BLaER1 treated with 17β-estradiol and CSF1 and Interleukin-3, amounts not matched to agents 10 nM and 100 nM (cell line): ENCODE measurements around the gene CRISP1.

Source experiments
- H3K27ac ChIP-seq, 11 experiments: shearing (Covaris generic); formaldehyde crosslinking; 2 replicates each; pipeline ENCODE4 v1.8.1; 2022
- H3K27me3 ChIP-seq, 11 experiments: shearing (Covaris generic); formaldehyde crosslinking; 2 replicates each; pipeline ENCODE4 v1.8.1; 2022
- H3K36me3 ChIP-seq, 11 experiments: shearing (Covaris generic); formaldehyde crosslinking; 2 replicates each; pipeline ENCODE4 v1.8.1; 2022
- H3K4me1 ChIP-seq, 10 experiments: shearing (Covaris generic); formaldehyde crosslinking; 2 replicates each; pipeline ENCODE4 v1.8.1; 2022
- H3K4me2 ChIP-seq, 11 experiments: shearing (Covaris generic); formaldehyde crosslinking; 2 replicates each; pipeline ENCODE4 v1.8.1; 2022
- H3K4me3 ChIP-seq, 10 experiments: shearing (Covaris generic); formaldehyde crosslinking; 2 replicates each; pipeline ENCODE4 v1.8.1; 2022
- H3K9ac ChIP-seq, 11 experiments: shearing (Covaris generic); formaldehyde crosslinking; 2 replicates each; pipeline ENCODE4 v1.8.1; 2022
- H3K9me3 ChIP-seq, 11 experiments: shearing (Covaris generic); formaldehyde crosslinking; replicated peaks in 1 of 11; 2 replicates each; pipeline ENCODE4 v1.8.1; 2022
- H4K20me1 ChIP-seq, 11 experiments: shearing (Covaris generic); formaldehyde crosslinking; 2 replicates each; pipeline ENCODE4 v1.8.1; 2022
- Cebpa-rat ChIP-seq, 11 experiments: shearing (Covaris generic); IDR thresholded peaks; 2 replicates each; pipeline ENCODE4 v1.8.1; 2022

The CRISP1 gene

GRCh38 chr6:49892280-49892679 lies 25.9 kb upstream of the CRISP1 start:
- H3K9me3 ChIP-seq, result peaks cover 0 to 11% (median 6%) of the 10 kb centered on the region in 11 experiments; a peak in 7 of 22 replicates
- no peak overlapping the region for H3K9ac ChIP-seq
- peak overlapping the region in 8 of 11 experiments; percentile 33 to 67 (median 58); a peak in 16 of 22 replicates for H3K4me2 ChIP-seq
- peaks cover 0 to 22% (median 10%) of the 10 kb centered on the region in 10 experiments; a peak in 14 of 20 replicates for H3K4me1 ChIP-seq
- H3K27ac ChIP-seq, result no peak overlapping the region; a peak in 1 of 22 replicates
- no peak for TF ChIP-seq Cebpa-rat (IDR thresholded peaks at IDR 0.05)
- no peak overlapping the region for H3K4me3 ChIP-seq
- no peaks in the 10 kb centered on the region for H3K36me3 ChIP-seq
- no peaks in the 10 kb centered on the region for H4K20me1 ChIP-seq
- no peaks in the 10 kb centered on the region for H3K27me3 ChIP-seq

- no peaks in the 10 kb centered on the region for H4K20me1 ChIP-seq
- peaks cover 0 to 10% (median 6%) of the 10 kb centered on the region in 11 experiments; a peak in 7 of 22 replicates for H3K9me3 ChIP-seq
- H3K27ac ChIP-seq, result no peak overlapping the region
- no peaks in the 10 kb centered on the region for H3K36me3 ChIP-seq
- H3K4me3 ChIP-seq, result no peak overlapping the region
- peaks cover 0 to 22% (median 10%) of the 10 kb centered on the region in 10 experiments; a peak in 14 of 20 replicates for H3K4me1 ChIP-seq
- H3K9ac ChIP-seq, result no peak overlapping the region
- H3K4me2 ChIP-seq, result peak overlapping the region in 5 of 11 experiments; percentile 7 to 67 (median 12); a peak in 5 of 22 replicates
- H3K27me3 ChIP-seq, result no peaks in the 10 kb centered on the region
- no peak for TF ChIP-seq Cebpa-rat (IDR thresholded peaks at IDR 0.05)
Observed at GRCh38 chr6:49890988-49891387, 24.7 kb upstream of the CRISP1 start.

- no peak for TF ChIP-seq Cebpa-rat (IDR thresholded peaks at IDR 0.05)
- Histone ChIP-seq H3K4me2 (no peak overlapping the region), H3K4me3 (no peak overlapping the region), H3K36me3 (no peaks in the 10 kb centered on the region), H4K20me1 (no peaks in the 10 kb centered on the region), H3K4me1 (peaks cover 0 to 22% (median 10%) of the 10 kb centered on the region in 10 experiments; a peak in 14 of 20 replicates), H3K27ac (no peak overlapping the region), H3K27me3 (no peaks in the 10 kb centered on the region), H3K9ac (no peak overlapping the region), H3K9me3 (no peaks in the 10 kb centered on the region)
Observed at GRCh38 chr6:49888742-49889431, 22.6 kb upstream of the CRISP1 start.

- no peak overlapping the region for H3K4me2 ChIP-seq
- no peak overlapping the region for H3K4me3 ChIP-seq
- no peaks in the 10 kb centered on the region for H3K27me3 ChIP-seq
- H3K27ac ChIP-seq, result no peak overlapping the region
- no peak overlapping the region for H3K9ac ChIP-seq
- no peaks in the 10 kb centered on the region for H3K9me3 ChIP-seq
- H3K36me3 ChIP-seq, result no peaks in the 10 kb centered on the region
- TF ChIP-seq Cebpa-rat (IDR thresholded peaks at IDR 0.05), result no peak
- no peaks in the 10 kb centered on the region for H3K4me1 ChIP-seq
- H4K20me1 ChIP-seq, result no peaks in the 10 kb centered on the region
Observed at GRCh38 chr6:49868951-49869529, 2.7 kb upstream of the CRISP1 start.

GRCh38 chr6:49856282-49856681 lies 10.1 kb downstream of the CRISP1 start:
- Histone ChIP-seq H3K4me1 (no peaks in the 10 kb centered on the region), H3K36me3 (no peaks in the 10 kb centered on the region), H3K4me3 (no peak overlapping the region), H3K9ac (no peak overlapping the region), H3K9me3 (no peaks in the 10 kb centered on the region), H3K4me2 (no peak overlapping the region), H3K27ac (no peak overlapping the region), H3K27me3 (no peaks in the 10 kb centered on the region), H4K20me1 (no peaks in the 10 kb centered on the region)
- TF ChIP-seq Cebpa-rat (IDR thresholded peaks at IDR 0.05), result no peak

GRCh38 chr6:49855221-49855620 lies 11.1 kb downstream of the CRISP1 start:
- no peak overlapping the region for H3K4me3 ChIP-seq
- H3K27me3 ChIP-seq, result no peaks in the 10 kb centered on the region
- H3K9me3 ChIP-seq, result no peaks in the 10 kb centered on the region
- H3K36me3 ChIP-seq, result no peaks in the 10 kb centered on the region
- H3K27ac ChIP-seq, result no peak overlapping the region
- no peaks in the 10 kb centered on the region for H3K4me1 ChIP-seq
- no peak overlapping the region for H3K4me2 ChIP-seq
- no peak for TF ChIP-seq Cebpa-rat (IDR thresholded peaks at IDR 0.05)
- no peaks in the 10 kb centered on the region for H4K20me1 ChIP-seq
- no peak overlapping the region for H3K9ac ChIP-seq

- H4K20me1 ChIP-seq, result no peaks in the 10 kb centered on the region
- no peak overlapping the region for H3K4me2 ChIP-seq
- no peak overlapping the region for H3K9ac ChIP-seq
- no peaks in the 10 kb centered on the region for H3K36me3 ChIP-seq
- H3K4me3 ChIP-seq, result no peak overlapping the region
- no peaks in the 10 kb centered on the region for H3K27me3 ChIP-seq
- H3K4me1 ChIP-seq, result no peaks in the 10 kb centered on the region
- no peak for TF ChIP-seq Cebpa-rat (IDR thresholded peaks at IDR 0.05)
- H3K9me3 ChIP-seq, result no peaks in the 10 kb centered on the region
- H3K27ac ChIP-seq, result no peak overlapping the region
Observed at GRCh38 chr6:49852975-49853374, 13.4 kb downstream of the CRISP1 start.

- Histone ChIP-seq H3K9ac (no peak overlapping the region), H3K4me1 (no peaks in the 10 kb centered on the region), H3K9me3 (no peaks in the 10 kb centered on the region), H4K20me1 (no peaks in the 10 kb centered on the region), H3K27me3 (no peaks in the 10 kb centered on the region), H3K4me2 (no peak overlapping the region), H3K36me3 (no peaks in the 10 kb centered on the region), H3K27ac (no peak overlapping the region), H3K4me3 (no peak overlapping the region)
- no peak for TF ChIP-seq Cebpa-rat (IDR thresholded peaks at IDR 0.05)
Observed at GRCh38 chr6:49849213-49849907, 17.0 kb downstream of the CRISP1 start.

- TF ChIP-seq Cebpa-rat (IDR thresholded peaks at IDR 0.05), result no peak
- H3K36me3 ChIP-seq, result no peaks in the 10 kb centered on the region
- no peaks in the 10 kb centered on the region for H3K9me3 ChIP-seq
- no peaks in the 10 kb centered on the region for H3K4me1 ChIP-seq
- no peaks in the 10 kb centered on the region for H3K27me3 ChIP-seq
- H4K20me1 ChIP-seq, result no peaks in the 10 kb centered on the region
- H3K4me2 ChIP-seq, result no peak overlapping the region
- no peak overlapping the region for H3K27ac ChIP-seq
- no peak overlapping the region for H3K9ac ChIP-seq
- no peak overlapping the region for H3K4me3 ChIP-seq
Observed at GRCh38 chr6:49847673-49848072, 18.7 kb downstream of the CRISP1 start.
